ENCODE measurements around the gene FBXW12.

FBXW12 gene

GRCh38 chr3:48408823-48409281 lies 36.8 kb downstream of the FBXW12 start:
- no peak for DNase-seq

GRCh38 chr3:48409291-48410201 lies 37.5 kb downstream of the FBXW12 start:
- DNase-seq: no peak

GRCh38 chr3:48410205-48411040 lies 38.4 kb downstream of the FBXW12 start:
- no peak for DNase-seq

- DNase-seq: no peak
Observed at GRCh38 chr3:48411041-48411588, 39.1 kb downstream of the FBXW12 start.

- DNase-seq: no peak
Observed at GRCh38 chr3:48411606-48412374, 39.8 kb downstream of the FBXW12 start.

- DNase-seq: no peak
Observed at GRCh38 chr3:48412375-48413001, 40.5 kb downstream of the FBXW12 start.

- DNase-seq: no peak
Observed at GRCh38 chr3:48413086-48413485, 41.1 kb downstream of the FBXW12 start.

GRCh38 chr3:48413611-48414010 lies 41.6 kb downstream of the FBXW12 start:
- DNase-seq: no peak

- no peak for DNase-seq
Observed at GRCh38 chr3:48414376-48415250, 42.6 kb downstream of the FBXW12 start.

GRCh38 chr3:48415251-48415953 lies 43.4 kb downstream of the FBXW12 start:
- DNase-seq: no peak

- DNase-seq: no peak
Observed at GRCh38 chr3:48416091-48416505, 44.1 kb downstream of the FBXW12 start.

GRCh38 chr3:48416546-48416945 lies 44.5 kb downstream of the FBXW12 start:
- no peak for DNase-seq

- DNase-seq: no peak
Observed at GRCh38 chr3:48417529-48418108, 45.6 kb downstream of the FBXW12 start.

GRCh38 chr3:48418140-48418539 lies 46.1 kb downstream of the FBXW12 start:
- no peak for DNase-seq

- no peak for DNase-seq
Observed at GRCh38 chr3:48418651-48419050, 46.6 kb downstream of the FBXW12 start.

- no peak for DNase-seq
Observed at GRCh38 chr3:48419149-48419548, 47.1 kb downstream of the FBXW12 start.

- no peak for DNase-seq
Observed at GRCh38 chr3:48419597-48419996, 47.6 kb downstream of the FBXW12 start.

- no peak for DNase-seq
Observed at GRCh38 chr3:48420561-48420960, 48.5 kb downstream of the FBXW12 start.

- DNase-seq: no peak
Observed at GRCh38 chr3:48422272-48422671, 50.3 kb downstream of the FBXW12 start.

- DNase-seq: no peak
Observed at GRCh38 chr3:48422681-48423080, 50.7 kb downstream of the FBXW12 start.
